GM19193 (cell line): ENCODE data around the gene STRIP1.

ENCODE experiments used
- POLR2A ChIP-seq: IDR thresholded peaks from 4 replicates; pipeline ENCODE4 v1.6.1; 2011; ENCODE audit not compliant: insufficient read depth, insufficient read length; ENCODE audit errors: extremely low read depth

STRIP1 gene

GRCh38 chr1:110092991-110093390 lies 58.6 kb downstream of the STRIP1 start:
- TF ChIP-seq POLR2A, result no peak

GRCh38 chr1:110094931-110095654 lies 60.7 kb downstream of the STRIP1 start:
- no peak for TF ChIP-seq POLR2A

GRCh38 chr1:110097507-110098221 lies 63.2 kb downstream of the STRIP1 start:
- no peak for TF ChIP-seq POLR2A

- no peak for TF ChIP-seq POLR2A
These were observed 64.0 kb downstream of the STRIP1 start for GRCh38 chr1:110098222-110099026.

- TF ChIP-seq POLR2A, result no peak
These were observed 65.9 kb downstream of the STRIP1 start for GRCh38 chr1:110100335-110100734.

GRCh38 chr1:110102081-110102480 lies 67.7 kb downstream of the STRIP1 start:
- no peak for TF ChIP-seq POLR2A
